Prostate gland (tissue), 2 donors: Measurements from ENCODE around the gene WWOX.

ENCODE experiments used
- POLR2A ChIP-seq: fragments of 450-650 bp; IDR thresholded peaks from one replicate; pipeline ENCODE4 v1.6.1; 2016; ENCODE audit warnings: antibody characterized with exemption, mild to moderate bottlenecking
- POLR2AphosphoS5 ChIP-seq: sonication (generic); formaldehyde crosslinking; IDR thresholded peaks from one replicate; pipeline ENCODE4 v1.6.1; 2017; ENCODE audit warnings: antibody characterized with exemption
- TF ChIP-seq, protein P1 (sequence below), 4 experiments: fragments of 200-600 bp in 2 of 4; fragments of 450-650 bp in 2 of 4; sonication (generic) in 2 of 4; IDR thresholded peaks; 1 replicate in 3 of 4; 2 replicates in 1 of 4; pipeline ENCODE4 v1.5.1; 2016 to 2019; ENCODE audit warnings: antibody characterized with exemption in 4 of 4, mild to moderate bottlenecking in 2 of 4, moderate library complexity in 2 of 4

GRCh38 chr16:78788696-78789095 lies 689.2 kb downstream of the WWOX start:
- no peak for TF ChIP-seq POLR2A
- TF ChIP-seq, protein P1, sequence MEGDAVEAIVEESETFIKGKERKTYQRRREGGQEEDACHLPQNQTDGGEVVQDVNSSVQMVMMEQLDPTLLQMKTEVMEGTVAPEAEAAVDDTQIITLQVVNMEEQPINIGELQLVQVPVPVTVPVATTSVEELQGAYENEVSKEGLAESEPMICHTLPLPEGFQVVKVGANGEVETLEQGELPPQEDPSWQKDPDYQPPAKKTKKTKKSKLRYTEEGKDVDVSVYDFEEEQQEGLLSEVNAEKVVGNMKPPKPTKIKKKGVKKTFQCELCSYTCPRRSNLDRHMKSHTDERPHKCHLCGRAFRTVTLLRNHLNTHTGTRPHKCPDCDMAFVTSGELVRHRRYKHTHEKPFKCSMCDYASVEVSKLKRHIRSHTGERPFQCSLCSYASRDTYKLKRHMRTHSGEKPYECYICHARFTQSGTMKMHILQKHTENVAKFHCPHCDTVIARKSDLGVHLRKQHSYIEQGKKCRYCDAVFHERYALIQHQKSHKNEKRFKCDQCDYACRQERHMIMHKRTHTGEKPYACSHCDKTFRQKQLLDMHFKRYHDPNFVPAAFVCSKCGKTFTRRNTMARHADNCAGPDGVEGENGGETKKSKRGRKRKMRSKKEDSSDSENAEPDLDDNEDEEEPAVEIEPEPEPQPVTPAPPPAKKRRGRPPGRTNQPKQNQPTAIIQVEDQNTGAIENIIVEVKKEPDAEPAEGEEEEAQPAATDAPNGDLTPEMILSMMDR (IDR thresholded peaks at IDR 0.05), result no peak
- TF ChIP-seq POLR2AphosphoS5, result no peak
